Mammary epithelial cell (primary cell): ENCODE measurements around the gene TEX26.

Source experiments
- EZH2 ChIP-seq: IDR thresholded peaks from 2 replicates; pipeline ENCODE4 v1.6.1; 2012; ENCODE audit warnings: low read length, inconsistent platforms, borderline replicate concordance
- TF ChIP-seq, protein P1 (sequence below), 2 donors: IDR thresholded peaks in 1 of 2; conservative IDR thresholded peaks in 1 of 2; 2 replicates each; pipeline ENCODE4 v1.5.1; 2011 to 2012; ENCODE audit warnings: inconsistent platforms in 2 of 2, low read length in 2 of 2, mild to moderate bottlenecking in 2 of 2, control low read depth in 1 of 2, low read depth in 1 of 2; ENCODE audit not compliant: insufficient read depth in 1 of 2; ENCODE audit errors: extremely low read depth in 1 of 2

GRCh38 chr13:30974350-30974749 is 41.9 kb downstream of the TEX26 start:
- TF ChIP-seq EZH2, result no peak
- TF ChIP-seq, protein P1, sequence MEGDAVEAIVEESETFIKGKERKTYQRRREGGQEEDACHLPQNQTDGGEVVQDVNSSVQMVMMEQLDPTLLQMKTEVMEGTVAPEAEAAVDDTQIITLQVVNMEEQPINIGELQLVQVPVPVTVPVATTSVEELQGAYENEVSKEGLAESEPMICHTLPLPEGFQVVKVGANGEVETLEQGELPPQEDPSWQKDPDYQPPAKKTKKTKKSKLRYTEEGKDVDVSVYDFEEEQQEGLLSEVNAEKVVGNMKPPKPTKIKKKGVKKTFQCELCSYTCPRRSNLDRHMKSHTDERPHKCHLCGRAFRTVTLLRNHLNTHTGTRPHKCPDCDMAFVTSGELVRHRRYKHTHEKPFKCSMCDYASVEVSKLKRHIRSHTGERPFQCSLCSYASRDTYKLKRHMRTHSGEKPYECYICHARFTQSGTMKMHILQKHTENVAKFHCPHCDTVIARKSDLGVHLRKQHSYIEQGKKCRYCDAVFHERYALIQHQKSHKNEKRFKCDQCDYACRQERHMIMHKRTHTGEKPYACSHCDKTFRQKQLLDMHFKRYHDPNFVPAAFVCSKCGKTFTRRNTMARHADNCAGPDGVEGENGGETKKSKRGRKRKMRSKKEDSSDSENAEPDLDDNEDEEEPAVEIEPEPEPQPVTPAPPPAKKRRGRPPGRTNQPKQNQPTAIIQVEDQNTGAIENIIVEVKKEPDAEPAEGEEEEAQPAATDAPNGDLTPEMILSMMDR (conservative IDR thresholded peaks at IDR 0.05 in 1 of 2, IDR thresholded peaks at IDR 0.05 in 1 of 2; ENCODE audit: extremely low read depth in 1 of 2, insufficient read depth in 1 of 2, low read depth in 1 of 2, low read length in 2 of 2), result no peak
